Upper lobe of right lung (tissue), 1 donor: ENCODE measurements around the gene ANGEL2. TPM values are rescaled to one million over a fixed set of nuclear protein-coding genes. Genes with fewer than 3 reads are reported as not detected.
"Not testable (repeated sequence)": the region's sequence is repeated elsewhere in the genome, so short reads cannot be mapped to it uniquely, and the experiment has no call there.

Experiments used
- ATAC-seq: fragments of 200-7000 bp; cut with Tn5 transposase; one replicate; pipeline ENCODE4 v1.9.1; 2020; ENCODE audit warnings: mild to moderate bottlenecking, moderate library complexity
- DNase-seq: peaks from one replicate; pipeline ENCODE4 v3.0.0-alpha.2; 2020
- H3K27ac ChIP-seq: fragments of 200-600 bp; one replicate; pipeline ENCODE4 v1.8.0; 2022
- H3K27me3 ChIP-seq: fragments of 200-600 bp; one replicate; pipeline ENCODE4 v1.8.0; 2022; ENCODE audit warnings: mild to moderate bottlenecking
- H3K36me3 ChIP-seq: fragments of 200-600 bp; one replicate; pipeline ENCODE4 v1.8.0; 2022
- H3K4me1 ChIP-seq: fragments of 200-600 bp; one replicate; pipeline ENCODE4 v1.8.0; 2022
- H3K4me3 ChIP-seq: fragments of 200-600 bp; one replicate; pipeline ENCODE4 v1.8.0; 2022; ENCODE audit warnings: mild to moderate bottlenecking
- H3K9me3 ChIP-seq: fragments of 200-600 bp; one replicate; pipeline ENCODE4 v1.8.0; 2022
- intact Hi-C: fragments of 100-400 bp; cut with DNase I; formaldehyde crosslinking; loops from one replicate; pipeline ENCODE4 v1.11.0; 2022
- total RNA-seq: library from RNA; stranded (reverse); fragmentation: NEBNext Ultra II Directional; extraction: Animal tissue kit (Norgen Biotek cat#: 25700); gene quantifications from one replicate; pipeline ENCODE4 v1.2.1, GENCODE V29; 2021
- TF ChIP-seq, protein P1 (sequence below): fragments of 200-600 bp; IDR thresholded peaks from one replicate; pipeline ENCODE4 v1.8.0; 2022; ENCODE audit warnings: antibody characterized with exemption
- donor health status: DM: no; HTN: yes; CAD: no; lungs with severe emphysema.

The ANGEL2 gene
- total RNA-seq, 1 donor from 2014 or later, result 32.9 TPM

DNA sequence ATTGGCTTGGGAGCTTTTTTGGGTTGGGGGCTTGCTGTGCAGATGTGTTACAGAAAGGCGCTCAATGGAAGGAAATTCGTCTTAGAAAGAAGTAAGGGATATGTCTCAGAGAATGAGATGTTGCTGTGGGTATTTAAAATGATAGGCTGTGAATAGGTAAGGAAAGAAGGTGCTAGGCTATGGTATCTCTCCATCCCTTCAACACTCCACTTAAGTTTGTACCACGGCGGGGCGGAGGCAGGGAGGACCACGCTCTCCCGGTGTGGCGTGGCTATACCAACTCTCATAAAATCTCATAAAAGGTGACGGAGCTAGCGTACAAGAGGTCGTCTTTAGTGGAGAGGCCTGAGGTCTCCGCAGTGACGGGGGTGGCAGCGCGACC lies 35.1 kb upstream of the ANGEL2 start:
- TF ChIP-seq, protein P1, sequence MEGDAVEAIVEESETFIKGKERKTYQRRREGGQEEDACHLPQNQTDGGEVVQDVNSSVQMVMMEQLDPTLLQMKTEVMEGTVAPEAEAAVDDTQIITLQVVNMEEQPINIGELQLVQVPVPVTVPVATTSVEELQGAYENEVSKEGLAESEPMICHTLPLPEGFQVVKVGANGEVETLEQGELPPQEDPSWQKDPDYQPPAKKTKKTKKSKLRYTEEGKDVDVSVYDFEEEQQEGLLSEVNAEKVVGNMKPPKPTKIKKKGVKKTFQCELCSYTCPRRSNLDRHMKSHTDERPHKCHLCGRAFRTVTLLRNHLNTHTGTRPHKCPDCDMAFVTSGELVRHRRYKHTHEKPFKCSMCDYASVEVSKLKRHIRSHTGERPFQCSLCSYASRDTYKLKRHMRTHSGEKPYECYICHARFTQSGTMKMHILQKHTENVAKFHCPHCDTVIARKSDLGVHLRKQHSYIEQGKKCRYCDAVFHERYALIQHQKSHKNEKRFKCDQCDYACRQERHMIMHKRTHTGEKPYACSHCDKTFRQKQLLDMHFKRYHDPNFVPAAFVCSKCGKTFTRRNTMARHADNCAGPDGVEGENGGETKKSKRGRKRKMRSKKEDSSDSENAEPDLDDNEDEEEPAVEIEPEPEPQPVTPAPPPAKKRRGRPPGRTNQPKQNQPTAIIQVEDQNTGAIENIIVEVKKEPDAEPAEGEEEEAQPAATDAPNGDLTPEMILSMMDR, result no peak
- Histone ChIP-seq H3K36me3 (no peaks in the 10 kb centered on the region), H3K27me3 (peaks cover 7% of the 10 kb centered on the region), H3K27ac (peak overlapping the region; percentile 73), H3K4me1 (peaks cover 11% of the 10 kb centered on the region), H3K9me3 (no peaks in the 10 kb centered on the region), H3K4me3 (peak overlapping the region; percentile 95)
- ATAC-seq (peak; percentile 55), DNase-seq (no peak)
- intact Hi-C loops, result no loop called here

DNA sequence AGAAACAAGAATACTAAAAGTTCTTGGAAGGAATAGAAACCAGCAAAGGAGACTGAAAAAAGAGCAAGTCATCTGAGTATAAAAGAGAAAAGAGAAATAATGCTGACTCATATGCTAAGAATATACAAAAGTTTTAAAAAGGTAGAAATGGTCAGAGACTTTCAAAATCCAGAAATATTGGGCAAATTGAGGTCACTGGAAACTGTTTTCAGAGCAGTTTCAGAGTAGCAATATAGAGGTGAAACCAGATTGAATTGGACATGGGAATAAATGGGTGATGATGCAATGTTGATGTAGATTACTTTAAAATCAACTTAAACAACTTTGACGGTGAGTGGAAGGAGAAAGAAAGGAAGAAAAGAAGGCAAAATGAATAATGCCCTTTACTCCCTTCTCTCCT lies 33.6 kb upstream of the ANGEL2 start:
- Histone ChIP-seq H3K4me3 (no peak overlapping the region), H3K27ac (no peak overlapping the region), H3K27me3 (peaks cover 7% of the 10 kb centered on the region), H3K4me1 (peaks cover 11% of the 10 kb centered on the region), H3K36me3 (no peaks in the 10 kb centered on the region), H3K9me3 (no peaks in the 10 kb centered on the region)
- no peak for DNase-seq
- intact Hi-C loops, result no loop called here
- TF ChIP-seq, protein P1, result no peak
- no peak for ATAC-seq

DNA sequence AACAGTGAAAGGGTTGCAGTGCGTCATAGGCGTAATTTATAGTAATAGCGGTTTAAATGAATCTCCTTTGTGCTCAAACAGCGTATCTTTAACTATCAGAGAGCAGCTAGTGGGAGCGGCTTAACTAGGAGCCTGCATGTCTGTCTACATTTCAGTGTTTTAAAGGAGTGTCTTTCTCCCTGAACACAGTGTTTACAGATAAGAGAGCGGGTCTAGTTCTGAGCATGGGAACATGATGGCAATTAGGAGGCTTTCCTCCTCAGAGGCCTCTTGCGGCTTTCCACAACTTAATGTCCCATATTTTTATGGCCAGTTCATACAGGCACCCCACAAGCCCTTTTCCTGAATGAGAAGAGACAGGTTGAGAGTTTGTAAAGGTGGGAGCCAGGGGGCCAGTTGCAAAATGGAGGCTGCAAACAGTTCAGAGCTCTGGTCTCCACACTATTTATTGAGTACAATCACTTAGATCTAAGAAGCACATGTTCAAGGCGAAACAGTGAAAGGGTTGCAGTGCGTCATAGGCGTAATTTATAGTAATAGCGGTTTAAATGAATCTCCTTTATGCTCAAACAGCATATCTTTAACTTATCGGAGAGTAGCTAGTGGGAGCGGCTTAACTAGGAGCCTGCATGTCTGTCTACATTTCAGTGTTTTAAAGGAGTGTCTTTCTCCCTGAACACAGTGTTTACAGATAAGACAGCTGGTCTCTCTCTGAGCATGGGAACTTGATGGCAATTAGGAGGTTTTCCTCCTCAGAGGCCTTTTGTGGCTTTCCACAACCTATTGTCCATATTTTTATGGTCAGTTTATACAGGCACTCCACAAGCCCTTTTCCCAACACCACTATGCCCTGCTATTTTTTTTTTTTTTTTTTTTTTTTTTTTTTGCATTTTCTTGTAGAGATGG lies 29.9 kb upstream of the ANGEL2 start:
- not testable (repeated sequence) for H3K27me3 ChIP-seq, DNase-seq

DNA sequence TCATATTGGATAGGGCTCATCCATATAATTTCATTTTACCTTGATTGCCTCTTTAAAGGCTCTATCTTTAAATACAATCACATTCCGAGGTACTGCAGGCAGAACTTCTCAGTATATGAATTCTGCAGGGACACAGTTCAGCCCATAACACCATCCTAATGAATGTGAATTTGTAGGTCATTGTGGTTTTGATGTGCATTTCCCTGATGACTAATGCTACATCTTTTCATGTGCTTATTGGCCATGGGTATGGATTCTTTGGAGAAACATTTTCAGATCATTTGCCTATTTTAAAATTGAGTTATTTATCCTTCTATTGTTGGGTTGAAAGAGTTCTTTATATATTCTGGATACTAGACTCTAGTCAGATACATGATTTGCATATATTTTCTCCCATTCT lies 25.8 kb upstream of the ANGEL2 start:
- no peak overlapping the region for H3K4me3 ChIP-seq
- TF ChIP-seq, protein P1, result no peak
- DNase-seq (no peak), ATAC-seq (no peak)
- H3K27ac ChIP-seq, result no peak overlapping the region
- H3K36me3 ChIP-seq, result no peaks in the 10 kb centered on the region
- intact Hi-C loops, result no loop called here
- H3K27me3 ChIP-seq, result peaks cover 10% of the 10 kb centered on the region
- H3K4me1 ChIP-seq, result no peaks in the 10 kb centered on the region
- no peaks in the 10 kb centered on the region for H3K9me3 ChIP-seq

More for the DNA sequence above, 29.9 kb upstream of the ANGEL2 start:
- H3K9me3 ChIP-seq, H3K4me3 ChIP-seq, H3K4me1 ChIP-seq, ATAC-seq, H3K36me3 ChIP-seq, H3K27ac ChIP-seq, intact Hi-C loops: not testable (repeated sequence)

DNA sequence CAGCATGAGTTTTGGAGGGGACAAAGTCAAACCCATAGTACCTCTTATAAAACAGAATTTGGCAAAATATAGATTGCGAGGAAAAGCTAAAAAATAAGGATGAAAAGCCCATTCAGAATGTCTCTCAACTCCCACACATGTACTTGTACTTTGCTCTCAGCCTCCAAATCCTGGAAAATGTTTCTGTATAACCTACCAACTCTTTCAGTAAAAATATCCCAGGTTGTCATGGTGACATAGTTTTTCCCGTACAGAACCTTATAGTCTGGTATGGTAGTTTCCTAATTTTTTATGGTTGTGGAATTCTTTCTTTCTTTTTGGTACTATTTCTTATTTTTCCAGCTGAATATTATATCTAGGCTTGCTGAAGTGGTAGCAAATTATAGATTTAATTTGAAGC lies 19.9 kb upstream of the ANGEL2 start:
- no peak for DNase-seq
- no peak overlapping the region for H3K27ac ChIP-seq
- no peak for ATAC-seq
- no peaks in the 10 kb centered on the region for H3K36me3 ChIP-seq
- peaks cover 20% of the 10 kb centered on the region for H3K27me3 ChIP-seq
- intact Hi-C loops, result no loop called here
- H3K9me3 ChIP-seq, result no peaks in the 10 kb centered on the region
- TF ChIP-seq, protein P1, result no peak
- H3K4me3 ChIP-seq, result no peak overlapping the region
- no peaks in the 10 kb centered on the region for H3K4me1 ChIP-seq

DNA sequence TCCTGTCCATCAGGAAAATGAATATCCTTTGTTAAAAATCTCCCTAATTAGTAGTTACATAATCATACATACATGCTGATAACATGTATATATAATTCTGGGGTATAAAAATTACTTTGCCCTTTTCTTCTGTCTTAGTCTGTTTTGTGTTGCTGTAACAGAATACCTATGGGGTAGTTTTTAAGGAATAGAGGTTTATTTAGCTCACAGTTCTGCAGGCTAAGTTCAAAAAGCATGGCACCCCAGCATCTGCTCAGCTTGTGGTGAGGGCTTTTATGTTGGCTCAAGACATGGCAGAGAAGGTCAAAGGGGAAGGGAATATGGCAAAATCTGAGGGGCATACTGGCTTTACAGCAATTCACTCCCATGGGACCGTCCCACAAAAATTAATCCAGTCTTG lies 19.0 kb upstream of the ANGEL2 start:
- DNase-seq (no peak), ATAC-seq (no peak)
- H3K27me3 ChIP-seq, result peaks cover 20% of the 10 kb centered on the region
- TF ChIP-seq, protein P1, result no peak
- no peaks in the 10 kb centered on the region for H3K4me1 ChIP-seq
- no peaks in the 10 kb centered on the region for H3K9me3 ChIP-seq
- no peaks in the 10 kb centered on the region for H3K36me3 ChIP-seq
- intact Hi-C loops, result no loop called here
- H3K4me3 ChIP-seq, result no peak overlapping the region
- H3K27ac ChIP-seq, result no peak overlapping the region
